GM18951 (cell line): Measurements from ENCODE around the gene MRTFA.

Source experiments
- POLR2A ChIP-seq: IDR thresholded peaks from 4 replicates; pipeline ENCODE4 v1.6.1; 2011; ENCODE audit warnings: mild to moderate bottlenecking; ENCODE audit not compliant: insufficient read length, insufficient read depth; ENCODE audit errors: extremely low read depth
- in situ Hi-C: fragments of 300-500 bp; cut with MboI; formaldehyde crosslinking; loops from one replicate; pipeline ENCODE4 v1.12.0; 2022; ENCODE audit warnings: low sequenced_read_pairs, mixed read lengths, inconsistent platforms; ENCODE audit not compliant: unreplicated experiment

MRTFA gene

DNA sequence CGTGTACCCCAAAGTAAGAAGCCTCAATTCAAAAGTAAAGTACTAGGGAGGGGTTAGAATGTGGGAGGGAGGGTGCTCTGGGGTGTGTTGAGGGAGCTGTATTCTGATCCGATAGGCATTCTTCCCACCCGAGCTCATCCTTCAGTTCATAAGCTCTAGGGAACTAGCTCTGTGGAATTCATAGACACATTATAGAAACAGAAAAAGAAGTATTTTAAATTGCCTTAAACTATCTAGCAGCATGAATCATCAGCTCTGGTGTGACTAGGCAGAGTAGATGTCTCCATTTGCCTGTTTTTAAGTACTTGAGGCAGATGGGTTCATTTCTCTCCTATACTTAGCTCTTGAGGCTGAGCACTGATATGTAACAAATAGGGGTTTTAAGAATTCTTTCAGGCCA, 273.5 kb downstream of the MRTFA start:
- in situ Hi-C loops = no loop called here
- TF ChIP-seq POLR2A = no peak

DNA sequence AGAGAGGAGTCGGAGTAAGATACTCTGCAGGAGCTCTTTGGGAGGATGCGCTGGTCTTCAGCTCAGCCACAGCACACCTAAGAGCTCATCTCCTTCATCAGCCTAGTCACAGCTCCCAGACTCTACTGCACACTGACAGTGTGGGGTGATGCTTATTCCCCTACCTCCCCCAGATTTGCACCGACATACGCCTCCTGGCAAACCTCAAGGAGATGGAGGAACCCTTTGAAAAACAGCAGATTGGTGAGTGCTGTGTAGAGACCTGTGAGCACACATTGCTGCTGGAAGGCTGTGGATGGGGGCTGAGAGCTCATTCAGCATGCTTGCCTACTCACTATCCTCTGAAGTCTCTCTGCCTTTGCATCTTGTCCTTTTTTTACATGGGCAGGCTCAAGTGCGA, 275.4 kb downstream of the MRTFA start:
- no peak for TF ChIP-seq POLR2A
- in situ Hi-C loops = no loop called here
